Measurements from ENCODE around the gene ARHGAP15. TPM values are rescaled to one million over a fixed set of nuclear protein-coding genes. Genes with fewer than 3 reads are reported as not detected.

Gene ARHGAP15
- total RNA-seq, 2 donors from 2014 or later: 2.6 to 6.9 TPM

GRCh38 chr2:143692967-143693366 is 563.7 kb downstream of the ARHGAP15 start:
- Histone ChIP-seq H3K36me3 (no peaks in the 10 kb centered on the region), H3K4me3 (no peak overlapping the region), H3K27ac (no peak overlapping the region), H3K4me1 (no peaks in the 10 kb centered on the region), H3K27me3 (no peaks in the 10 kb centered on the region), H3K9me3 (no peaks in the 10 kb centered on the region)
- DNase-seq (ENCODE audit: low spot score): no peak
- TF ChIP-seq, protein P1, sequence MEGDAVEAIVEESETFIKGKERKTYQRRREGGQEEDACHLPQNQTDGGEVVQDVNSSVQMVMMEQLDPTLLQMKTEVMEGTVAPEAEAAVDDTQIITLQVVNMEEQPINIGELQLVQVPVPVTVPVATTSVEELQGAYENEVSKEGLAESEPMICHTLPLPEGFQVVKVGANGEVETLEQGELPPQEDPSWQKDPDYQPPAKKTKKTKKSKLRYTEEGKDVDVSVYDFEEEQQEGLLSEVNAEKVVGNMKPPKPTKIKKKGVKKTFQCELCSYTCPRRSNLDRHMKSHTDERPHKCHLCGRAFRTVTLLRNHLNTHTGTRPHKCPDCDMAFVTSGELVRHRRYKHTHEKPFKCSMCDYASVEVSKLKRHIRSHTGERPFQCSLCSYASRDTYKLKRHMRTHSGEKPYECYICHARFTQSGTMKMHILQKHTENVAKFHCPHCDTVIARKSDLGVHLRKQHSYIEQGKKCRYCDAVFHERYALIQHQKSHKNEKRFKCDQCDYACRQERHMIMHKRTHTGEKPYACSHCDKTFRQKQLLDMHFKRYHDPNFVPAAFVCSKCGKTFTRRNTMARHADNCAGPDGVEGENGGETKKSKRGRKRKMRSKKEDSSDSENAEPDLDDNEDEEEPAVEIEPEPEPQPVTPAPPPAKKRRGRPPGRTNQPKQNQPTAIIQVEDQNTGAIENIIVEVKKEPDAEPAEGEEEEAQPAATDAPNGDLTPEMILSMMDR (IDR thresholded peaks at IDR 0.05): no peak

DNA sequence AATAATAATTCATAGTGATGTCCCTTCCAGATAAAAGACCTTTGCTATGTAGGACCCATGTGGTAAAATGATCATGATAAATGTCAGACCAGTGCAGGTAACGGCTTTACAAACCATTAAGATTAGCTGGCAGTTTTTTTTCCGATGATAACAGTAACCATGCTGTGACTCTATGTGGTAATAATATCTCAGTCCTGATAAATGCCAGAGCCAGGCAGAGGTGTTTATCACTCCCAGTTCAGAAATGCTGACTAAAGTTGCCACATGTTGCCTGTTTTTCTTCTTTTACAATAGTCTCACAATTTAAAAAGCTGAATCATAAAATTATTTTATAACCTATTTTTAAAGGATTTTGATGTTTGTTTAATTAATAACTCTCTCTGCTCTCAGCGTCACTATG is 565.1 kb downstream of the ARHGAP15 start:
- Histone ChIP-seq H3K27me3 (no peaks in the 10 kb centered on the region), H3K4me1 (no peaks in the 10 kb centered on the region), H3K4me3 (no peak overlapping the region), H3K9me3 (no peaks in the 10 kb centered on the region), H3K36me3 (no peaks in the 10 kb centered on the region), H3K27ac (no peak overlapping the region)
- TF ChIP-seq, protein P1 (IDR thresholded peaks at IDR 0.05): no peak
- DNase-seq (ENCODE audit: low spot score): no peak

DNA sequence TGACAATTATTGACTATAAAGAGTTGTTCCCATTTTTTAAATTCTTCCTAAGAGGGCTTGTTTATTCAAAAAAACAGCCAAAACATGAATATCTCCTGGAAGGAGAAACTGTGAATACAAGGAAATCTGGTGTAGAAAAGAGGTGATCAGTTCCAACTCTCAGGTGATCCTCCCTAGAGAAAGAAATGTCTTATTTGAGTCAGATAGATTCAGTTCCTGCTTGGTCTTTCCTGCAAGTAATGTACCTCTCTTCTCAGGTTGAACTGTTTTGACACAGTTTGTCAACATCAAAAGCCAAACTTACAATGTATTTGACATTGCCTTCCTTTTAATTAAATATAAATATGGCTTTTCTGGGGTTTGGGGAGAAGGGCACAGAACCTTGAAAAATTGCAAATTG is 567.4 kb downstream of the ARHGAP15 start:
- DNase-seq (ENCODE audit: low spot score): no peak
- Histone ChIP-seq H3K4me3 (no peak overlapping the region), H3K36me3 (no peaks in the 10 kb centered on the region), H3K27ac (no peak overlapping the region), H3K9me3 (no peaks in the 10 kb centered on the region), H3K27me3 (no peaks in the 10 kb centered on the region), H3K4me1 (no peaks in the 10 kb centered on the region)
- TF ChIP-seq, protein P1 (IDR thresholded peaks at IDR 0.05): no peak

GRCh38 chr2:143697744-143698143 is 568.5 kb downstream of the ARHGAP15 start:
- Histone ChIP-seq H3K27me3 (no peaks in the 10 kb centered on the region), H3K36me3 (no peaks in the 10 kb centered on the region), H3K9me3 (no peaks in the 10 kb centered on the region), H3K4me3 (no peak overlapping the region), H3K4me1 (no peaks in the 10 kb centered on the region), H3K27ac (no peak overlapping the region)
- DNase-seq (ENCODE audit: low spot score): no peak
- TF ChIP-seq, protein P1 (IDR thresholded peaks at IDR 0.05): no peak

GRCh38 chr2:143698352-143698751 is 569.1 kb downstream of the ARHGAP15 start:
- TF ChIP-seq, protein P1 (IDR thresholded peaks at IDR 0.05): no peak
- Histone ChIP-seq H3K36me3 (no peaks in the 10 kb centered on the region), H3K4me1 (no peaks in the 10 kb centered on the region), H3K9me3 (no peaks in the 10 kb centered on the region), H3K4me3 (no peak overlapping the region), H3K27ac (no peak overlapping the region), H3K27me3 (no peaks in the 10 kb centered on the region)
- DNase-seq (ENCODE audit: low spot score): no peak

DNA sequence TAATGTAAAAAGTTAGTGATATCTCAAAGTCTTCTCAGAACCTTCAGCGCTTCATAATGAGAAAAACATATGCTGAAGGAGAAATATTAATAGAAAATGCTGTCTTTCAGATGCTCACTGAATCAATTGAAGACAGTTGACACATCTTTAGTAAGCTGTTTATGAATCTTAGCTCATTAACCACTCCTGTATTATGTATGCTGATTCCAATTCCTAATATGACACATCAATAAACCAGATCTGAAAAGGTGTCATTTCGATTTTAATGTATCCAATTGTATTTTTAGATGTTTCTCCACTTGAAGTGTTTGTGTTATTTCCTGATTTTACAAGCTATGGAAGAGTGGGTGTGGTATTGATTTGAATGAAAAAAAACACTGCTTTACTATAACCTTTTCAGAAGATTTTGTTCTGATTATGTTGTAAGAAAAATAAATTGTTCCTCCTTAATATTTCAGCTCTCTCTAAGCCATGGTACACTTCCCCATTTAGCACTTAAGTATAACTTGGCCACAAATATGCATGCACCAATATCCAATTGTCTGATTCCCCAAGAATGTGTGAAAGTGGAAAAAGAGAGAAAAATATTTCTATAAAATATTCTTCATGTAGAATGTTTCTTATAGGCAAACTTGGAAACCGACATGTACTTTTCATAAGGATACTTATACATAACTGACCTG is 569.8 kb downstream of the ARHGAP15 start:
- DNase-seq (ENCODE audit: low spot score): no peak
- no peaks in the 10 kb centered on the region for H3K9me3 ChIP-seq
- TF ChIP-seq, protein P1 (IDR thresholded peaks at IDR 0.05): no peak
- H3K27ac ChIP-seq: no peak overlapping the region
- no peaks in the 10 kb centered on the region for H3K4me1 ChIP-seq
- H3K36me3 ChIP-seq: no peaks in the 10 kb centered on the region
- H3K4me3 ChIP-seq: no peak overlapping the region
- H3K27me3 ChIP-seq: no peaks in the 10 kb centered on the region

Measured in right atrium auricular region (tissue), 2 donors.